Measurements from ENCODE around the gene DYSF.
"Not testable (repeated sequence)": the region's sequence is repeated elsewhere in the genome, so short reads cannot be mapped to it uniquely, and the experiment has no call there.

DNA sequence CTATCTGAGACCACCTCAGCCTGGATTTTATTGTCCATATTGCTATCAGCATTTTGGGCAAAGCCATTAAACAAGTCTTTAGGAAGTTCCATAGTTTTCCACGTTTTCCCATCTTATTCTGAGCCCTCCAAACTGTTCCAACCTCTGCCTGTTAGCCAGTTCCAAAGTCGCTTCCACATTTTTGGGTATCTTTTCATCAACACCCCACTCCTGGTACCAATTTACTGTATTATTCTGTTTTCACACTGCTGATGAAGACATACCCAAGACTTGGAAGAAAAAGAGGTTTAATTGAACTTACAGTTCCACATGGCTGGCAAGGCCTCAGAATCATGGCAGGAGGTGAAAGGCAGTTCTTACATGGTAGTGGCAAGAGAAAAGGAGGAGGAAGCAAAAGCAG is 204.9 kb downstream of the DYSF start:
- not testable (repeated sequence) for TF ChIP-seq EP300 (IDR thresholded peaks at IDR 0.05; ENCODE audit: borderline replicate concordance in 1 of 2, low read depth in 1 of 2, low read length in 1 of 2); SIN3A (IDR thresholded peaks at IDR 0.05; ENCODE audit: borderline replicate concordance, low read depth, low read length); JUND (IDR thresholded peaks at IDR 0.05); YY1 (IDR thresholded peaks at IDR 0.05; ENCODE audit: low read depth); RFX5 (IDR thresholded peaks at IDR 0.05; ENCODE audit: low read length)
- TF ChIP-seq, protein P1, sequence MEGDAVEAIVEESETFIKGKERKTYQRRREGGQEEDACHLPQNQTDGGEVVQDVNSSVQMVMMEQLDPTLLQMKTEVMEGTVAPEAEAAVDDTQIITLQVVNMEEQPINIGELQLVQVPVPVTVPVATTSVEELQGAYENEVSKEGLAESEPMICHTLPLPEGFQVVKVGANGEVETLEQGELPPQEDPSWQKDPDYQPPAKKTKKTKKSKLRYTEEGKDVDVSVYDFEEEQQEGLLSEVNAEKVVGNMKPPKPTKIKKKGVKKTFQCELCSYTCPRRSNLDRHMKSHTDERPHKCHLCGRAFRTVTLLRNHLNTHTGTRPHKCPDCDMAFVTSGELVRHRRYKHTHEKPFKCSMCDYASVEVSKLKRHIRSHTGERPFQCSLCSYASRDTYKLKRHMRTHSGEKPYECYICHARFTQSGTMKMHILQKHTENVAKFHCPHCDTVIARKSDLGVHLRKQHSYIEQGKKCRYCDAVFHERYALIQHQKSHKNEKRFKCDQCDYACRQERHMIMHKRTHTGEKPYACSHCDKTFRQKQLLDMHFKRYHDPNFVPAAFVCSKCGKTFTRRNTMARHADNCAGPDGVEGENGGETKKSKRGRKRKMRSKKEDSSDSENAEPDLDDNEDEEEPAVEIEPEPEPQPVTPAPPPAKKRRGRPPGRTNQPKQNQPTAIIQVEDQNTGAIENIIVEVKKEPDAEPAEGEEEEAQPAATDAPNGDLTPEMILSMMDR (IDR thresholded peaks at IDR 0.05): not testable (repeated sequence)
